Lower lobe of right lung (tissue), 2 donors: ENCODE measurements around the gene HOXB6. TPM values are rescaled to one million over a fixed set of nuclear protein-coding genes. Genes with fewer than 3 reads are reported as not detected.

Experiments
- ATAC-seq, 2 donors: fragments of 200-7000 bp; cut with Tn5 transposase; one replicate each; pipeline ENCODE4 v1.9.1; 2020 to 2022; ENCODE audit warnings: mild to moderate bottlenecking in 2 of 2, moderate library complexity in 2 of 2
- DNase-seq: peaks from one replicate; pipeline ENCODE4 v3.0.0-alpha.2; 2020
- H3K27ac ChIP-seq: fragments of 200-600 bp; one replicate; pipeline ENCODE4 v1.8.0; 2022
- H3K27me3 ChIP-seq: fragments of 200-600 bp; one replicate; pipeline ENCODE4 v1.8.0; 2022; ENCODE audit warnings: low read depth
- H3K36me3 ChIP-seq: fragments of 200-600 bp; one replicate; pipeline ENCODE4 v1.8.0; 2022; ENCODE audit warnings: mild to moderate bottlenecking
- H3K4me1 ChIP-seq: fragments of 200-600 bp; one replicate; pipeline ENCODE4 v1.8.0; 2022
- H3K4me3 ChIP-seq: fragments of 200-600 bp; one replicate; pipeline ENCODE4 v1.8.0; 2022; ENCODE audit warnings: mild to moderate bottlenecking
- H3K9me3 ChIP-seq: fragments of 200-600 bp; one replicate; pipeline ENCODE4 v1.8.0; 2022
- CTCF ChIP-seq: fragments of 200-600 bp; IDR thresholded peaks from one replicate; pipeline ENCODE4 v1.8.0; 2022; ENCODE audit warnings: antibody characterized with exemption, mild to moderate bottlenecking
- intact Hi-C: fragments of 100-400 bp; cut with DNase I; formaldehyde crosslinking; loops from one replicate; pipeline ENCODE4 v1.11.0; 2022
- total RNA-seq: library from RNA; stranded (reverse); fragmentation: NEBNext Ultra II Directional; extraction: Animal tissue kit (Norgen Biotek cat#: 25700); gene quantifications from one replicate; pipeline ENCODE4 v1.2.1, GENCODE V29; 2021
- donor health status: DM: no; HTN: yes; CAD: no; lungs with severe emphysema.

Gene HOXB6
- total RNA-seq, 1 donor from 2014 or later, result 4.4 TPM

- no peak for TF ChIP-seq CTCF
- H3K4me1 ChIP-seq, result peaks cover 26% of the 10 kb centered on the region
- intact Hi-C loops, result no loop called here
- H3K27ac ChIP-seq, result no peak overlapping the region
- peak overlapping the region; percentile 43 for H3K4me3 ChIP-seq
- H3K36me3 ChIP-seq, result no peaks in the 10 kb centered on the region
- ATAC-seq (peak; percentile 76 to 77), DNase-seq (no peak)
- H3K9me3 ChIP-seq, result no peaks in the 10 kb centered on the region
- H3K27me3 ChIP-seq, result peaks cover 100% of the 10 kb centered on the region
These were observed 20.9 kb upstream of the HOXB6 start for GRCh38 chr17:48625495-48626244.

- no peak for TF ChIP-seq CTCF
- H3K9me3 ChIP-seq, result no peaks in the 10 kb centered on the region
- intact Hi-C loops, result no loop called here
- H3K27me3 ChIP-seq, result peaks cover 100% of the 10 kb centered on the region
- H3K4me3 ChIP-seq, result peak overlapping the region; percentile 43
- peaks cover 26% of the 10 kb centered on the region for H3K4me1 ChIP-seq
- H3K27ac ChIP-seq, result no peak overlapping the region
- no peak for DNase-seq
- peak; percentile 26 to 49 for ATAC-seq
- H3K36me3 ChIP-seq, result no peaks in the 10 kb centered on the region
These were observed 20.0 kb upstream of the HOXB6 start for GRCh38 chr17:48624544-48625494.

GRCh38 chr17:48624118-48624517 lies 19.3 kb upstream of the HOXB6 start:
- intact Hi-C loops, result no loop called here
- H3K27me3 ChIP-seq, result peaks cover 100% of the 10 kb centered on the region

GRCh38 chr17:48623583-48623982 lies 18.8 kb upstream of the HOXB6 start:
- Histone ChIP-seq H3K4me3 (no peak overlapping the region), H3K9me3 (no peaks in the 10 kb centered on the region), H3K27me3 (peaks cover 99% of the 10 kb centered on the region), H3K36me3 (no peaks in the 10 kb centered on the region), H3K27ac (no peak overlapping the region), H3K4me1 (peaks cover 26% of the 10 kb centered on the region)
- TF ChIP-seq CTCF, result no peak
- ATAC-seq (no peak), DNase-seq (no peak)
- intact Hi-C loops, result no loop called here

More at GRCh38 chr17:48624118-48624517, 19.3 kb upstream of the HOXB6 start:
- no peak for TF ChIP-seq CTCF
- H3K27ac ChIP-seq, result no peak overlapping the region
- H3K36me3 ChIP-seq, result no peaks in the 10 kb centered on the region
- no peak overlapping the region for H3K4me3 ChIP-seq
- no peaks in the 10 kb centered on the region for H3K9me3 ChIP-seq
- H3K4me1 ChIP-seq, result peaks cover 26% of the 10 kb centered on the region
- ATAC-seq, result no peak
- no peak for DNase-seq

- Histone ChIP-seq H3K4me3 (no peak overlapping the region), H3K36me3 (no peaks in the 10 kb centered on the region), H3K4me1 (peaks cover 29% of the 10 kb centered on the region), H3K27me3 (peaks cover 98% of the 10 kb centered on the region), H3K9me3 (no peaks in the 10 kb centered on the region), H3K27ac (no peak overlapping the region)
- ATAC-seq (no peak), DNase-seq (no peak)
- TF ChIP-seq CTCF, result no peak
- intact Hi-C loops, result no loop called here
These were observed 18.1 kb upstream of the HOXB6 start for GRCh38 chr17:48622857-48623256.
